Measurements from ENCODE around the gene IGSF11.

The IGSF11 gene

DNA sequence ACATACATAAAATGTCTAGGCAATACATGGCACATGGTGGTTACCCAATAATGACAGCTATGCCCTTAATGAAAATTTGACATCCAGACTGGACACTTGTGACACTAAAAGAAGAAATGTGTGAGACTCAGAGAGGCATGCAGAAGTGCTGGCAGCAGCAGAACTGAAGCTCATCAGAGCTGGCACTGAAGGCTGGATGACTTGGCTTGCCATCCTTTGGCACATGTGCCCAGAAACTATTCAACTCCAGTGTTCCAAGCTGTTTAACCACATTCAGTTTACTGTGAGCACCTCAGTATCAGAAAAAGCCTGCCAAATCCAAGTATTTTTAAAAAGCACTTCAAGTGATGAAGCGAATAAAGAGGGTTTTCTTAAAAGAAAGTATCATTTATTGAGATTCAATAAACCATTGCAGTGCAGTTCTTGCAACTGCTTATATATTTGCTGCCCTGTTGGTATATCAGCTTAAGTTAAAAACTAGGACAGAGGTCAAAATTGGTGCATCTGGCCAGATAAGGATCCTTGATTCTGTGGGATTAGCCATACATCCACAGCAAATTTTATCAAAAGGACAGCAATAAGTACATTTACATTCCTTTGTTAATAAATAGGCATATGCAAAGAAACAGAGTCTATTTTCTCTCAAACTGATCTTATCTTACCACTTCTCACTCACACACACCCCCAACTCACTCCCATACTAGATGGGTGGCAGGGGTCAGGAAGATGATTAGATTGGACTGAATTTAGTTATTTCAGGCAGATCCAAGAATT lies 15.8 kb downstream of the IGSF11 start:
- Histone ChIP-seq H3K9ac (ENCODE audit: insufficient read length, low read depth) (no peak overlapping the region), H3K9me3 (ENCODE audit: insufficient read depth, low read length) (no peaks in the 10 kb centered on the region), H3K4me3 (ENCODE audit: insufficient read length, low read depth) (no peak overlapping the region), H3K4me1 (ENCODE audit: insufficient read depth, insufficient read length) (no peaks in the 10 kb centered on the region), H3K36me3 (ENCODE audit: insufficient read depth, insufficient read length, low read length) (no peaks in the 10 kb centered on the region), H3K27me3 (ENCODE audit: insufficient read depth, insufficient read length) (no peaks in the 10 kb centered on the region)
- TF ChIP-seq YY1 (IDR thresholded peaks at IDR 0.05; ENCODE audit: insufficient read depth, insufficient read length) = no peak
- no peak for TF ChIP-seq ZNF274 (IDR thresholded peaks at IDR 0.05; ENCODE audit: low read depth, low read length)
- no peak for TF ChIP-seq SUZ12 (IDR thresholded peaks at IDR 0.05; ENCODE audit: extremely low read depth, insufficient read depth, insufficient read length)
- no peak for DNase-seq (ENCODE audit: low read depth, low spot score)

DNA sequence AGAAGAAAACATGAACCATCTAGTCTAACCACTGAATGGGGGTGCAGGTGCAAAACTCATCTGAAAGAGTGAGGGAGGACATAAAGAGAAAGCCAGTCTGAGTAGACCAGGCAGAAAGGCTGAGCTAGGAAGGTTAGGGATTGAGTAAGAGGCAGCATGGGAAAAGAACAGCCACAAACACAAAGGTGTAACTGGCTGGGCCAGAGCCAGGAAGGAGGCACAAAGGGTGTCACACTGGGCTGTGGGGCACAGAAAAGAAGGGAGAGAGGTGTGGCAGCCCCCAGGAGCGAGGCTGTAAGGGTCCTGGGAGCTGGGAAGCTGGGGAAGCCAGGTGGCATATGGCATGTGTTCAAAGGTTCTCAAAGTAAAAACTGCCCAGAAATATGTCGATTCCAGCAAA lies 18.7 kb downstream of the IGSF11 start:
- no peaks in the 10 kb centered on the region for H3K36me3 ChIP-seq (ENCODE audit: insufficient read depth, insufficient read length, low read length)
- no peaks in the 10 kb centered on the region for H3K4me1 ChIP-seq (ENCODE audit: insufficient read depth, insufficient read length)
- no peaks in the 10 kb centered on the region for H3K9me3 ChIP-seq (ENCODE audit: insufficient read depth, low read length)
- no peak for DNase-seq (ENCODE audit: low read depth, low spot score)
- H3K4me3 ChIP-seq (ENCODE audit: insufficient read length, low read depth) = no peak overlapping the region
- H3K9ac ChIP-seq (ENCODE audit: insufficient read length, low read depth) = no peak overlapping the region
- no peak for TF ChIP-seq SUZ12 (IDR thresholded peaks at IDR 0.05; ENCODE audit: extremely low read depth, insufficient read depth, insufficient read length)
- no peak for TF ChIP-seq YY1 (IDR thresholded peaks at IDR 0.05; ENCODE audit: insufficient read depth, insufficient read length)
- no peak for TF ChIP-seq ZNF274 (IDR thresholded peaks at IDR 0.05; ENCODE audit: low read depth, low read length)
- no peaks in the 10 kb centered on the region for H3K27me3 ChIP-seq (ENCODE audit: insufficient read depth, insufficient read length)

DNA sequence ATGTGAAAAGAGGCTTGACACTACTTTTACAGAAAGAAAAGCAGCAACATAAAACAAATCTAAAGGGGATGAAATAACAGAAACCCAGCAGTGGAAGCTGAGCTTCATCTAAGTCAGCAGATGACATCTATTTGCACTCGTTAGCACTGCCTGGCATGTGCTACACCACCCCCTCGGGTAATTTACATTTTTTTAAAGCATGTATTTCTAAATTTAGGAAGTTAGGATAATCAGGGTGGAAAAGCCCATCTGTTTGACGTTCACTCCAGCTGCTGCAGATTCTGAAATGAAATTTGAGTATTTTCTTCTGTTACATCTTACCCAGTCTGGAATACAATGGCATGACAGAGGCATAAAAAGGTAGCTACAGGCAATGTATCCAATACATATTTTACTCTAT lies 20.7 kb downstream of the IGSF11 start:
- TF ChIP-seq YY1 (IDR thresholded peaks at IDR 0.05; ENCODE audit: insufficient read depth, insufficient read length) = no peak
- TF ChIP-seq SUZ12 (IDR thresholded peaks at IDR 0.05; ENCODE audit: extremely low read depth, insufficient read depth, insufficient read length) = no peak
- no peak for TF ChIP-seq ZNF274 (IDR thresholded peaks at IDR 0.05; ENCODE audit: low read depth, low read length)
- H3K27me3 ChIP-seq (ENCODE audit: insufficient read depth, insufficient read length) = no peaks in the 10 kb centered on the region
- peaks cover under 1% of the 10 kb centered on the region; the same call in 1 of the 2 replicates for H3K9me3 ChIP-seq (ENCODE audit: insufficient read depth, low read length)
- no peak overlapping the region for H3K9ac ChIP-seq (ENCODE audit: insufficient read length, low read depth)
- DNase-seq (ENCODE audit: low read depth, low spot score) = no peak
- H3K4me1 ChIP-seq (ENCODE audit: insufficient read depth, insufficient read length) = no peaks in the 10 kb centered on the region
- no peaks in the 10 kb centered on the region for H3K36me3 ChIP-seq (ENCODE audit: insufficient read depth, insufficient read length, low read length)
- H3K4me3 ChIP-seq (ENCODE audit: insufficient read length, low read depth) = no peak overlapping the region

DNA sequence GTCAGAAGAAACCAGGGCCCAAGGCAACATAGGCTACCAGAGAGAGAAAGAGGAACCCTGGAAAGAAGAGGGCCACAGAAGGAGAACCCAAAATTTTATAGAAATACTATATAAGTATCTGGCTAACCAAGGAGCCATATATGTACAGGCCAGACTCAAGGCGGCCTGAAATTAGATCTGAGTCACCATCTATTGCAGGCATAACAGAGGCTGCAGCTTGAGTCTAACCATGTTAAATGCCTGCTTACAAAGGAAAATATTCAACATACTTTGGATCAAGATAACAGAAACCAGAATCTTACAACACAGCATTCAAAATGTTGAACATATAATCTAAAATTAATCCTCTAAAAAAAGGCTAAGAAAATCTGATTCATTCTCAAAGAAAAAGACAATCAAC lies 23.1 kb downstream of the IGSF11 start:
- H3K9ac ChIP-seq (ENCODE audit: insufficient read length, low read depth) = no peak overlapping the region
- no peak overlapping the region for H3K4me3 ChIP-seq (ENCODE audit: insufficient read length, low read depth)
- no peak for TF ChIP-seq ZNF274 (IDR thresholded peaks at IDR 0.05; ENCODE audit: low read depth, low read length)
- no peak for TF ChIP-seq YY1 (IDR thresholded peaks at IDR 0.05; ENCODE audit: insufficient read depth, insufficient read length)
- DNase-seq (ENCODE audit: low read depth, low spot score) = no peak
- no peaks in the 10 kb centered on the region for H3K4me1 ChIP-seq (ENCODE audit: insufficient read depth, insufficient read length)
- H3K36me3 ChIP-seq (ENCODE audit: insufficient read depth, insufficient read length, low read length) = no peaks in the 10 kb centered on the region
- peaks cover 15% of the 10 kb centered on the region; the same call in 1 of the 2 replicates for H3K9me3 ChIP-seq (ENCODE audit: insufficient read depth, low read length)
- no peaks in the 10 kb centered on the region for H3K27me3 ChIP-seq (ENCODE audit: insufficient read depth, insufficient read length)

DNA sequence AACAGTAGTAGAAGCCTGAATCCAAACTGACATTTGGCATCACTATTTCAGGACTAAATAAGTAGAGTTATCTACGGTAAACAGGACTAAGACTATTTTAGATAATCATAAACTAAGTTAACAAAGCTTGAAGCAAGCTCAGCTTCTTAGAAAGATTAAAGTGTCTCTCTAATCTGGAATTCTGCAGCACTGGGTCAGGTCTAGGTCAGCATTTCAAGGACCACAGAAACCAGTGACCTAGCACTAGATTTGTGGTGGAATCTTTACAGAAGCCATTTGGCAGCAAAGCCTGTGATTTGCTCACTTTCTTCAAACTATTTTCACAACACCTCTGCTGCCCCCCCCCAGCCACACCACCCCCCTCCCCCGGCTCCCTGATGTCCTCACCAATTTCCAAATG lies 37.5 kb downstream of the IGSF11 start:
- H3K9ac ChIP-seq (ENCODE audit: insufficient read length, low read depth) = no peak overlapping the region
- no peaks in the 10 kb centered on the region for H3K27me3 ChIP-seq (ENCODE audit: insufficient read depth, insufficient read length)
- H3K36me3 ChIP-seq (ENCODE audit: insufficient read depth, insufficient read length, low read length) = no peaks in the 10 kb centered on the region
- no peaks in the 10 kb centered on the region for H3K4me1 ChIP-seq (ENCODE audit: insufficient read depth, insufficient read length)
- no peak for TF ChIP-seq YY1 (IDR thresholded peaks at IDR 0.05; ENCODE audit: insufficient read depth, insufficient read length)
- no peak for TF ChIP-seq SUZ12 (IDR thresholded peaks at IDR 0.05; ENCODE audit: extremely low read depth, insufficient read depth, insufficient read length)
- no peak for TF ChIP-seq ZNF274 (IDR thresholded peaks at IDR 0.05; ENCODE audit: low read depth, low read length)
- H3K9me3 ChIP-seq (ENCODE audit: insufficient read depth, low read length) = no peaks in the 10 kb centered on the region
- no peak overlapping the region for H3K4me3 ChIP-seq (ENCODE audit: insufficient read length, low read depth)
- DNase-seq (ENCODE audit: low read depth, low spot score) = no peak

DNA sequence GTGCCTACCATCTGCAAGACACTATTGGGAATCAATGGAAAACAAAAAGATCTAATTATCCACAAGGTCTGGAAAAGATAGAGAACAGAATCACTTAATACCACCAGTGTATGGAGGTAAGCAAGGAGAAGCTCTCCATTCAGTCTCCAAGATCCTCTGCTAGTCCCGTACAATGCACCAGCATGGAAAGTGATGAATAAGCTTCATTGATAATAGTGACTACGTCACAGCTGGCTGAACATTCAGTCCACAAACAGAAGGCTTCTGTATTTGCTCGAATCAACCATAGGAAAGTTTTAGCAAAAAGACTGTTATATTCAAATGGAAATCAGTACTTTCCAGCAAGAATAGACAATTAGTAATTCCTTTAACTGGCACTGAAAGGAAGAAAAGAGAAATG lies 42.9 kb downstream of the IGSF11 start:
- no peak overlapping the region for H3K4me3 ChIP-seq (ENCODE audit: insufficient read length, low read depth)
- no peak overlapping the region for H3K9ac ChIP-seq (ENCODE audit: insufficient read length, low read depth)
- no peak for TF ChIP-seq SUZ12 (IDR thresholded peaks at IDR 0.05; ENCODE audit: extremely low read depth, insufficient read depth, insufficient read length)
- TF ChIP-seq ZNF274 (IDR thresholded peaks at IDR 0.05; ENCODE audit: low read depth, low read length) = no peak
- no peak for TF ChIP-seq YY1 (IDR thresholded peaks at IDR 0.05; ENCODE audit: insufficient read depth, insufficient read length)
- no peaks in the 10 kb centered on the region for H3K4me1 ChIP-seq (ENCODE audit: insufficient read depth, insufficient read length)
- no peaks in the 10 kb centered on the region for H3K27me3 ChIP-seq (ENCODE audit: insufficient read depth, insufficient read length)
- no peaks in the 10 kb centered on the region for H3K36me3 ChIP-seq (ENCODE audit: insufficient read depth, insufficient read length, low read length)
- no peaks in the 10 kb centered on the region for H3K9me3 ChIP-seq (ENCODE audit: insufficient read depth, low read length)
- no peak for DNase-seq (ENCODE audit: low read depth, low spot score)

DNA sequence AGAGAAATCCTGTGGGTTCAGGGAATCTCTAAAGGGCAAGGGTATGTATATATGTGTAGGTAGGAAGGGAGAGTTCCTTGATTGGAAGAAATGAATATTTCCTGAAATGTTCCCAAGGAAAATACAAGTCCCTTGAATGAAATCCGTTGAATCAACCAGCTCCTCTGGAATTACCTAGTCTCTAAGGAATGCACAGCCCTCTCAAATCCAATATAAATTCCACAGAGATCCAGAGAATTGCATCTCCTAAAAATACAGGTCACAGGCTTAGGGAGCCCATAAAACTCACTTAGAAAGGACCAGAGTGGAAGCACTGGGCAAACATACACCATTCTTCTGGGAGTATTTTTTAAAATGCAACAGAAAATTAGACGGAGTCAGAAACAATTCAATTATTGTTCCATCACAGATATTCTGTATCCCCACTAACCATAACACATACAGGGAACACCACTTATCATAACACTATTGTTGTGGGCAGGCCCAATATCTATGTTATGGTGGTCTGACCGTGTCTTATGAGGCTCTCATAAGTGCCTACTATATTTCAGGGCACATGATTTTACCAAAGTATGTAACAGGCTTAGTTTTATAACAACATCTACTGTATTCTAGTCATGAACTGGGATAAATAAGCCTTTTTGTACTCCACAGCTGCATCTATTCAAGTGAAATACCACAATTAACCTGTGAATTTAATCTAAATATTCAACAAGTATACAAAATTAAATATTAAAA lies 43.7 kb downstream of the IGSF11 start:
- Histone ChIP-seq H3K9ac (ENCODE audit: insufficient read length, low read depth) (no peak overlapping the region), H3K9me3 (ENCODE audit: insufficient read depth, low read length) (no peaks in the 10 kb centered on the region), H3K4me1 (ENCODE audit: insufficient read depth, insufficient read length) (no peaks in the 10 kb centered on the region), H3K27me3 (ENCODE audit: insufficient read depth, insufficient read length) (no peaks in the 10 kb centered on the region), H3K36me3 (ENCODE audit: insufficient read depth, insufficient read length, low read length) (no peaks in the 10 kb centered on the region), H3K4me3 (ENCODE audit: insufficient read length, low read depth) (no peak overlapping the region)
- TF ChIP-seq SUZ12 (IDR thresholded peaks at IDR 0.05; ENCODE audit: extremely low read depth, insufficient read depth, insufficient read length) (no peak), YY1 (IDR thresholded peaks at IDR 0.05; ENCODE audit: insufficient read depth, insufficient read length) (no peak), ZNF274 (IDR thresholded peaks at IDR 0.05; ENCODE audit: low read depth, low read length) (no peak)
- no peak for DNase-seq (ENCODE audit: low read depth, low spot score)
